A549 (cell line): ENCODE results near the gene AGBL4.

Experiments
- CHD2 ChIP-seq: fragments of 150-350 bp; IDR thresholded peaks from 2 replicates; pipeline ENCODE4 v1.6.1; 2014; ENCODE audit warnings: low read length; ENCODE audit not compliant: partially characterized antibody
- HDAC2 ChIP-seq: fragments of 200-600 bp; sonication (generic); IDR thresholded peaks from 2 replicates; pipeline ENCODE4 v1.6.1; 2016
- ZFP36 ChIP-seq: fragments of 450-650 bp; IDR thresholded peaks from 2 replicates; pipeline ENCODE4 v1.6.1; 2014; ENCODE audit warnings: borderline replicate concordance; ENCODE audit not compliant: partially characterized antibody
- TF ChIP-seq, protein P1 (sequence below): fragments of >200 bp; sonication (Bioruptor Twin); formaldehyde crosslinking; IDR thresholded peaks from 3 replicates; pipeline ENCODE4 v1.5.1; 2016

DNA sequence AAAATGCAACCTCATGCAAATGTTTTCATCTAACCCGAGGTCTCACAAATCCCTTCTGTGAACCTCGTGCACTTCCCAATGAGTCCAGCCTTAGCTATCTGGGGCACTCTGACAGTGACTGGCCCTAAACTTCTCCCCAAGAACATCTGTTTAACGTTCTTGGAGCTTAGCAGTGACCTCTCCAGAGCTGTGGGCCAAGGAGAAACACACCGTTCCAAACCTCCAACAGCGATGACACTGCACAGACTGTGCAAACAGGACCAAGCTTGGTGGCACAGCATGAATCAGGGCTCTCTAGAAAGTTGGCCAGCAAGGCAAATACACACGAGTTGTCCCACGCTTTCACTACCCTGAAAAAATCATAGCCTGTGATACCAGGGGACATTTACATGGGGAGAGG lies 1262.9 kb downstream of the AGBL4 start:
- TF ChIP-seq HDAC2 (no peak), ZFP36 (no peak), CHD2 (no peak)
- TF ChIP-seq, protein P1, sequence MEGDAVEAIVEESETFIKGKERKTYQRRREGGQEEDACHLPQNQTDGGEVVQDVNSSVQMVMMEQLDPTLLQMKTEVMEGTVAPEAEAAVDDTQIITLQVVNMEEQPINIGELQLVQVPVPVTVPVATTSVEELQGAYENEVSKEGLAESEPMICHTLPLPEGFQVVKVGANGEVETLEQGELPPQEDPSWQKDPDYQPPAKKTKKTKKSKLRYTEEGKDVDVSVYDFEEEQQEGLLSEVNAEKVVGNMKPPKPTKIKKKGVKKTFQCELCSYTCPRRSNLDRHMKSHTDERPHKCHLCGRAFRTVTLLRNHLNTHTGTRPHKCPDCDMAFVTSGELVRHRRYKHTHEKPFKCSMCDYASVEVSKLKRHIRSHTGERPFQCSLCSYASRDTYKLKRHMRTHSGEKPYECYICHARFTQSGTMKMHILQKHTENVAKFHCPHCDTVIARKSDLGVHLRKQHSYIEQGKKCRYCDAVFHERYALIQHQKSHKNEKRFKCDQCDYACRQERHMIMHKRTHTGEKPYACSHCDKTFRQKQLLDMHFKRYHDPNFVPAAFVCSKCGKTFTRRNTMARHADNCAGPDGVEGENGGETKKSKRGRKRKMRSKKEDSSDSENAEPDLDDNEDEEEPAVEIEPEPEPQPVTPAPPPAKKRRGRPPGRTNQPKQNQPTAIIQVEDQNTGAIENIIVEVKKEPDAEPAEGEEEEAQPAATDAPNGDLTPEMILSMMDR, result no peak
